Activated T-cell treated with anti-CD3 and anti-CD28 coated beads for 1 hour (primary cell): Measurements from ENCODE around the gene APLNR.
"Not testable (repeated sequence)": the region's sequence is repeated elsewhere in the genome, so short reads cannot be mapped to it uniquely, and the experiment has no call there.

Experiments used
- DNase-seq: peaks from one replicate; pipeline ENCODE4 v3.0.0-alpha.2; 2020; ENCODE audit warnings: low read depth

The APLNR gene

GRCh38 chr11:57237204-57237681, at the start of gene APLNR:
Gene APLNR (minus strand): TSS chr11:57237250. CDS start chr11:57237004, 246 bp downstream.
- no peak for DNase-seq

- no peak for DNase-seq
These were observed 46.4 kb upstream of the APLNR start for GRCh38 chr11:57283231-57283990.

GRCh38 chr11:57281546-57281945, 44.5 kb upstream of the APLNR start:
- DNase-seq = not testable (repeated sequence)

GRCh38 chr11:57279116-57279515, 42.1 kb upstream of the APLNR start:
- DNase-seq = no peak

GRCh38 chr11:57278721-57279095, 41.7 kb upstream of the APLNR start:
- no peak for DNase-seq

- no peak for DNase-seq
These were observed 41.0 kb upstream of the APLNR start for GRCh38 chr11:57277845-57278720.

- DNase-seq = no peak
These were observed 40.1 kb upstream of the APLNR start for GRCh38 chr11:57276971-57277675.

- DNase-seq = no peak
These were observed 39.3 kb upstream of the APLNR start for GRCh38 chr11:57276169-57276970.

- DNase-seq = no peak
These were observed 38.5 kb upstream of the APLNR start for GRCh38 chr11:57275582-57275981.

- no peak for DNase-seq
These were observed 38.0 kb upstream of the APLNR start for GRCh38 chr11:57274904-57275498.

GRCh38 chr11:57273448-57274058, 36.5 kb upstream of the APLNR start:
- no peak for DNase-seq

- DNase-seq = no peak
These were observed 32.5 kb upstream of the APLNR start for GRCh38 chr11:57269571-57270021.

- DNase-seq = no peak
These were observed 29.1 kb upstream of the APLNR start for GRCh38 chr11:57266157-57266556.

GRCh38 chr11:57263351-57263750, 26.3 kb upstream of the APLNR start:
- no peak for DNase-seq

- DNase-seq = no peak
These were observed 25.1 kb upstream of the APLNR start for GRCh38 chr11:57262157-57262556.

GRCh38 chr11:57260937-57261783, 24.1 kb upstream of the APLNR start:
- no peak for DNase-seq

GRCh38 chr11:57256119-57256518, 19.1 kb upstream of the APLNR start:
- no peak for DNase-seq

- no peak for DNase-seq
These were observed 18.6 kb upstream of the APLNR start for GRCh38 chr11:57255618-57256017.

- DNase-seq = no peak
These were observed 17.6 kb upstream of the APLNR start for GRCh38 chr11:57254631-57255030.
